Mesendoderm (in vitro differentiated cells): Measurements from ENCODE around the gene EEIG1.

Experiments used
- DNase-seq: peaks from one replicate; pipeline ENCODE4 v3.0.0; 2013
- H2AK5ac ChIP-seq: 2 replicates; pipeline ENCODE4 v1.6.1; 2013; ENCODE audit warnings: low read length, inconsistent platforms
- H2BK120ac ChIP-seq: 2 replicates; pipeline ENCODE4 v1.6.1; 2013; ENCODE audit warnings: low read depth, mild to moderate bottlenecking, low read length, moderate library complexity, mixed read lengths
- H2BK15ac ChIP-seq: replicated peaks from 2 replicates; pipeline ENCODE4 v1.6.1; 2013; ENCODE audit warnings: low read depth, mild to moderate bottlenecking, moderate library complexity
- H2BK5ac ChIP-seq: 2 replicates; pipeline ENCODE4 v1.6.1; 2013; ENCODE audit warnings: low read length, inconsistent platforms
- H3K18ac ChIP-seq: 2 replicates; pipeline ENCODE4 v1.6.1; 2013; ENCODE audit warnings: mild to moderate bottlenecking, low read length, mixed read lengths
- H3K23ac ChIP-seq: one replicate; pipeline ENCODE4 v1.6.1; 2013; ENCODE audit warnings: low read length
- H3K27ac ChIP-seq: 2 replicates; pipeline ENCODE4 v1.5.1; 2013; ENCODE audit warnings: low read depth, mild to moderate bottlenecking, inconsistent platforms, low read length, moderate library complexity
- H3K27me3 ChIP-seq: 2 replicates; pipeline ENCODE4 v1.6.1; 2013; ENCODE audit warnings: low read length, control low read depth, mild to moderate bottlenecking, inconsistent platforms; ENCODE audit not compliant: insufficient read depth, poor library complexity
- H3K36me3 ChIP-seq: 2 replicates; pipeline ENCODE4 v1.6.1; 2013; ENCODE audit warnings: low read length, inconsistent platforms; ENCODE audit not compliant: control insufficient read depth, insufficient read depth
- H3K4ac ChIP-seq: one replicate; pipeline ENCODE4 v1.6.1; 2013; ENCODE audit warnings: low read depth, mild to moderate bottlenecking, low read length, moderate library complexity
- H3K4me1 ChIP-seq: 2 replicates; pipeline ENCODE4 v1.6.1; 2013; ENCODE audit warnings: low read depth, low read length, inconsistent platforms; ENCODE audit not compliant: control insufficient read depth
- H3K4me2 ChIP-seq: 2 replicates; pipeline ENCODE4 v1.6.1; 2013; ENCODE audit warnings: low read length
- H3K4me3 ChIP-seq: 2 replicates; pipeline ENCODE4 v1.5.1; 2013; ENCODE audit warnings: mild to moderate bottlenecking, low read length
- H3K56ac ChIP-seq: one replicate; pipeline ENCODE4 v1.6.1; 2013; ENCODE audit warnings: low read length
- H3K79me1 ChIP-seq: 2 replicates; pipeline ENCODE4 v1.6.1; 2013; ENCODE audit warnings: low read length, inconsistent platforms
- H3K79me2 ChIP-seq: 2 replicates; pipeline ENCODE4 v1.6.1; 2013; ENCODE audit warnings: mild to moderate bottlenecking, low read length; ENCODE audit not compliant: control insufficient read depth, insufficient read depth
- H3K9ac ChIP-seq: 2 replicates; pipeline ENCODE4 v1.6.1; 2013; ENCODE audit warnings: low read length, inconsistent platforms
- H4K5ac ChIP-seq: one replicate; pipeline ENCODE4 v1.6.1; 2013; ENCODE audit warnings: low read length
- H4K8ac ChIP-seq: one replicate; pipeline ENCODE4 v1.6.1; 2013; ENCODE audit warnings: low read depth, mild to moderate bottlenecking, control low read depth, low read length, moderate library complexity
- WGBS: extraction: QIAGEN DNeasy Blood & Tissue Kit; methylation state at CpG from one replicate; pipeline ENCODE4 v1.1.7; 2013; ENCODE audit warnings: low lambda C conversion rate, missing lambda C conversion rate; ENCODE audit not compliant: insufficient coverage; ENCODE audit errors: extremely low coverage; 5-methylcytosine and 5-hydroxymethylcytosine counted together

Gene EEIG1

GRCh38 chr9:127937388-127938297, 43.1 kb downstream of the EEIG1 start, which contains the start of gene DPM2:
DPM2 (minus strand) TSS chr9:127937854; CDS start chr9:127937820, 34 bp downstream.
- H3K4me2 ChIP-seq: peak within 1 kb of the TSS; percentile 96
- no peak within 1 kb of the TSS for H2BK5ac ChIP-seq
- H4K8ac ChIP-seq: no peak within 1 kb of the TSS
- no peak within 1 kb of the TSS for H2BK15ac ChIP-seq
- peak within 1 kb of the TSS; percentile 85 for H3K9ac ChIP-seq
- peaks cover 19% of the 10 kb centered on the region for H3K79me1 ChIP-seq
- peak within 1 kb of the TSS; percentile 12 for H2AK5ac ChIP-seq
- H3K27ac ChIP-seq: peak within 1 kb of the TSS; percentile 9
- no CpG with 5 or more reads among the region's 60 CpGs for WGBS
- H3K56ac ChIP-seq: peak within 1 kb of the TSS; percentile 86
- peaks cover 5% of the 10 kb centered on the region for H3K4me1 ChIP-seq
- H3K27me3 ChIP-seq: no peaks in the 10 kb centered on the region
- H4K5ac ChIP-seq: no peak within 1 kb of the TSS
- DNase-seq: peak; percentile 96
- H3K4ac ChIP-seq: peak within 1 kb of the TSS; percentile 67
- no peak within 1 kb of the TSS for H2BK120ac ChIP-seq
- peak within 1 kb of the TSS; percentile 31 for H3K18ac ChIP-seq
- H3K79me2 ChIP-seq: peaks cover 8% of the 10 kb centered on the region
- H3K23ac ChIP-seq: no peak within 1 kb of the TSS
- H3K36me3 ChIP-seq: peaks cover 3% of the 10 kb centered on the region
- peak within 1 kb of the TSS; percentile 71 for H3K4me3 ChIP-seq

DNA sequence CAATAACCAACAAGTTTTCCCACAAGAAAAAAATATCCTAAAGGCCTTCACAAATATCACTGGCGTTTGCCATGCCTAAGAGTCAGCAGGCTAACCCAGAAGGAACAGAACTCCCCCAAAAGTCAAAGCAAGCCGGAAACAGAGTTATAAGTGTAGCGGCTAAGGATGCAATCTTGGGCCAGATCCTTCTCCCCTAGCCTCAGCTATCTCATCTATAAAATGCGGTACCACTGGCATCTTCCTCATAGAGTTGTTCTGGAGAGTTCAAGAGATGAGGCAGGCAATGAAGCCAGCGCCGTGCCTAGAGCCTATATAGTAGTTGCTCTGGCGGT, 43.8 kb downstream of the EEIG1 start:
- Histone ChIP-seq H3K27ac (no peak overlapping the region), H2BK15ac (no peak overlapping the region), H2BK120ac (no peak overlapping the region), H4K5ac (no peak overlapping the region), H4K8ac (no peak overlapping the region), H2AK5ac (peak overlapping the region; percentile 12), H3K36me3 (peaks cover 2% of the 10 kb centered on the region), H3K79me2 (peaks cover 8% of the 10 kb centered on the region), H3K56ac (peak overlapping the region; percentile 86), H3K23ac (no peak overlapping the region), H3K79me1 (peaks cover 19% of the 10 kb centered on the region), H3K4me3 (peak overlapping the region; percentile 71), H3K9ac (peak overlapping the region; percentile 85), H2BK5ac (no peak overlapping the region), H3K4me1 (peaks cover 5% of the 10 kb centered on the region), H3K18ac (no peak overlapping the region), H3K27me3 (no peaks in the 10 kb centered on the region), H3K4ac (no peak overlapping the region), H3K4me2 (peak overlapping the region; percentile 96)
- WGBS: no CpG with 5 or more reads among the region's 7 CpGs
- DNase-seq: no peak

- no peak for DNase-seq
- Histone ChIP-seq H3K4me3 (no peak overlapping the region), H3K4ac (no peak overlapping the region), H2BK5ac (no peak overlapping the region), H3K9ac (peak overlapping the region; percentile 85), H4K8ac (no peak overlapping the region), H3K4me2 (peak overlapping the region; percentile 96), H4K5ac (no peak overlapping the region), H2BK120ac (no peak overlapping the region), H3K36me3 (peaks cover 2% of the 10 kb centered on the region), H3K18ac (no peak overlapping the region), H3K27ac (no peak overlapping the region), H3K79me2 (peaks cover 8% of the 10 kb centered on the region), H2AK5ac (no peak overlapping the region), H3K56ac (no peak overlapping the region), H3K79me1 (peaks cover 19% of the 10 kb centered on the region), H3K27me3 (no peaks in the 10 kb centered on the region), H2BK15ac (no peak overlapping the region), H3K4me1 (peaks cover 7% of the 10 kb centered on the region), H3K23ac (no peak overlapping the region)
- no CpG with 5 or more reads among the region's 14 CpGs for WGBS
These were observed 44.4 kb downstream of the EEIG1 start for GRCh38 chr9:127936347-127936852.

DNA sequence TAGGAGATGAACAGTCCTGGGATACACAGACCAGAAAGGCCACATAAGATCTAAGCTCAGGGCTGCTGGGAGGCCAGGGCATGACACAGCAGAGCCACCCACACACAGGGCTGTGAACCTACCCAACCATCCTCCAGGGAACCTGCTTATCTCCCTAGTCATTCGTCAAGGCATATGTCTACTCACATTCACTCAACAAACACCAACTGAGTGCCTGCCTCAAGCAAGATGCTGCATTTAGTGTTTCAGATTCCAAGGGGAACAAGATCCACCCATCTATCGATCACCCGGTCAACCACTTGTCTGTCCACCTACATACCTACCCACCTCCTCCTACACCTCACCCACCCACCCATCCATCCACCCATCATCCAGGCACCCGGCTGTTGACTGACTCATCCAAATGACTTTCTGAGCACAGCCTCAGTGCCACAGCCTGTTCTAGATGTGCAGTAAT, 45.0 kb downstream of the EEIG1 start:
- peaks cover 19% of the 10 kb centered on the region for H3K79me1 ChIP-seq
- H3K4ac ChIP-seq: no peak overlapping the region
- H3K23ac ChIP-seq: no peak overlapping the region
- no peak overlapping the region for H3K27ac ChIP-seq
- DNase-seq: no peak
- peak overlapping the region; percentile 34 for H3K56ac ChIP-seq
- no peak overlapping the region for H3K18ac ChIP-seq
- no peak overlapping the region for H3K4me2 ChIP-seq
- H4K5ac ChIP-seq: no peak overlapping the region
- no peak overlapping the region for H4K8ac ChIP-seq
- H2BK5ac ChIP-seq: no peak overlapping the region
- no CpG with 5 or more reads among the region's 4 CpGs for WGBS
- H3K36me3 ChIP-seq: peaks cover 2% of the 10 kb centered on the region
- no peak overlapping the region for H2BK120ac ChIP-seq
- H3K4me1 ChIP-seq: peaks cover 12% of the 10 kb centered on the region
- no peak overlapping the region for H3K4me3 ChIP-seq
- H3K27me3 ChIP-seq: no peaks in the 10 kb centered on the region
- no peak overlapping the region for H2AK5ac ChIP-seq
- H3K79me2 ChIP-seq: peaks cover 8% of the 10 kb centered on the region
- peak overlapping the region; percentile 45 for H3K9ac ChIP-seq
- no peak overlapping the region for H2BK15ac ChIP-seq

DNA sequence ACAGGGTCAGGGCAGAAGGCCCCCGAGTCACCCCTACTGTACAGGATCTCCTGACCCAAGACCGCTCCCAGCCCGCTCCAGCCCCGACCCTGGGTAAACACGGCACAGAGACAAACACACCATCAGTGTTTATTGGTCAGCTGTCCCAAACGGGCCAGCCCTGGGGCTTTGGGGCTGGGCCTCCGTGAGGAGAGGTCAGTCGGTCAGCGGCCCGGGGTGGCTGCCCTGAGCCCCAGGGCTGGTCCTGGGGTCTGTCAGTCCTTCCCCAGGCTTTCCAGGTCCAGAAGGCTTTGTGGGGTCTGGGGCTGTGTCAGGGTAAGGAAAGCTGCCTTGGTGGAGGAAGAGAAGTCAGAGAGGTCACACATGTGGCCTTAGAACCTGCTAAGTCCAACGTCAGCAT, 45.8 kb downstream of the EEIG1 start:
- peaks cover 2% of the 10 kb centered on the region for H3K36me3 ChIP-seq
- peaks cover 12% of the 10 kb centered on the region for H3K4me1 ChIP-seq
- H4K8ac ChIP-seq: no peak overlapping the region
- H3K79me1 ChIP-seq: peaks cover 19% of the 10 kb centered on the region
- no CpG with 5 or more reads among the region's 11 CpGs for WGBS
- no peak overlapping the region for H3K23ac ChIP-seq
- H3K27ac ChIP-seq: no peak overlapping the region
- no peak overlapping the region for H2BK120ac ChIP-seq
- no peak overlapping the region for H3K4me3 ChIP-seq
- peaks cover 8% of the 10 kb centered on the region for H3K79me2 ChIP-seq
- H2AK5ac ChIP-seq: no peak overlapping the region
- no peak overlapping the region for H3K56ac ChIP-seq
- DNase-seq: no peak
- no peak overlapping the region for H3K4me2 ChIP-seq
- H2BK15ac ChIP-seq: no peak overlapping the region
- no peak overlapping the region for H3K4ac ChIP-seq
- H4K5ac ChIP-seq: no peak overlapping the region
- H2BK5ac ChIP-seq: no peak overlapping the region
- H3K18ac ChIP-seq: no peak overlapping the region
- no peaks in the 10 kb centered on the region for H3K27me3 ChIP-seq
- H3K9ac ChIP-seq: no peak overlapping the region
